ENCODE measurements around the gene DNAJA4.

The DNAJA4 gene

DNA sequence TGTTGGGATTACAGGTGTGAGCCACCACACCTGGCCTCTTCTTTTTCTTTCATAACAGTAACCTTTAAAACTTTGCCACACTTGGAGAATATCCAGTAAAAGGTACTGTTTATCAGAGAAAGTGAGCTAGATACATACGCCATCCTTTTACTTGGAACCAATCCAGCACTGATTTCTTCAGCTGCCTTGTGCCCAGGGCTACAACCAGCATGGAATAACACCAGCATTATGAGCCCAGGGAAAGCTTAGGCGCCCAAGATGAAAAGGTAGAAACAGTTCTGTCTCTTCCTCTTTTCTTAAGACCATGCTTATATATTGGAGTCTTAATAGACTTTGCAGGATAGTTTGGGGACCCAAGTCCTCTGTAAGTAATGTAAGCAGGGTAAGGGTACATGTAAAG, 26.7 kb downstream of the DNAJA4 start:
- Histone ChIP-seq H3K27me3 (ENCODE audit: control insufficient read depth, insufficient read depth, low read length) (no peaks in the 10 kb centered on the region), H3K4me1 (ENCODE audit: control insufficient read depth, insufficient read depth, low read length) (peaks cover 19% of the 10 kb centered on the region), H3K9me3 (ENCODE audit: control insufficient read depth, low read length) (no peaks in the 10 kb centered on the region), H3K9ac (ENCODE audit: low read length) (no peak overlapping the region), H3K36me3 (ENCODE audit: control insufficient read depth, insufficient read depth, low read length) (peaks cover 7% of the 10 kb centered on the region), H3K4me3 (ENCODE audit: low read length) (no peak overlapping the region)

DNA sequence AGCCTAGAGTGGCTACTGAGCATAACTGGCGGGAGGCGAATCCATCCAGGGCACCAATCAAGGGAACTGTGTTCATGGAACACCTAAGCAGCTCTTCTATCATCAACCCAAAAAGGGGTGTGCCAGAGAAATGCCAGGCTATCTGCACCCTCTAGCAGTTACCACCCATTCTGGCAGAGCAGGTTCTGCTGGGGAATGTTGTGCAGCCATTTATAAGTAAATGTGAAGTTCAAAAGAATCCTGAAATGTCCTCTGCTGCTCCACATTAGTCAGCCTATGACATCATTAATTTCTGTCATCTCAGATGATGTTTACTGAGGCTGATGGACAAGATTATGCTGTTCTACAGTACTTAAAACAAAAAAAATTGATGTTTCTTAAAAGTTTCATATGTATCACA, 27.3 kb downstream of the DNAJA4 start:
- Histone ChIP-seq H3K4me1 (ENCODE audit: control insufficient read depth, insufficient read depth, low read length) (peaks cover 19% of the 10 kb centered on the region), H3K36me3 (ENCODE audit: control insufficient read depth, insufficient read depth, low read length) (peaks cover 7% of the 10 kb centered on the region), H3K4me3 (ENCODE audit: low read length) (no peak overlapping the region), H3K27me3 (ENCODE audit: control insufficient read depth, insufficient read depth, low read length) (no peaks in the 10 kb centered on the region), H3K9me3 (ENCODE audit: control insufficient read depth, low read length) (no peaks in the 10 kb centered on the region), H3K9ac (ENCODE audit: low read length) (no peak overlapping the region)

DNA sequence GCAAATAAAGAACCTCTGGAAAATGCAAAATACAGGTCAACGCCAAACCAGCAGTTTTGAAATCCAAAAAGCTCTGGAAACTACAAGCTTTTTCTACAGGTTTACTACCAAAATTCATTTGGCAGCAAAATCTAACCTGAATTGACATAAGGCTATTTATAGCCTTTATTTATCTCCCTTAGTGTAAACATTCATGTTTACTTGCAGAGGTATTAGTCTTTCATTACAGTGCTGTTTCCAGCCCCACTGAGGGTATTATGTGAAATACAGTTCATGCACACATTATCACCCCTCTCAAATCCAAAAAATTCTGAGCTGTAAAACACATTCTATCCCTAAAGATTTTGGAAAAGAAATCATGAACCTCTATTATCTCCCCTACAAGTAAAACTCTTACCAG, 27.9 kb downstream of the DNAJA4 start:
- Histone ChIP-seq H3K4me3 (ENCODE audit: low read length) (no peak overlapping the region), H3K27me3 (ENCODE audit: control insufficient read depth, insufficient read depth, low read length) (no peaks in the 10 kb centered on the region), H3K9ac (ENCODE audit: low read length) (no peak overlapping the region), H3K36me3 (ENCODE audit: control insufficient read depth, insufficient read depth, low read length) (peaks cover 5% of the 10 kb centered on the region), H3K4me1 (ENCODE audit: control insufficient read depth, insufficient read depth, low read length) (peaks cover 19% of the 10 kb centered on the region), H3K9me3 (ENCODE audit: control insufficient read depth, low read length) (no peaks in the 10 kb centered on the region)

DNA sequence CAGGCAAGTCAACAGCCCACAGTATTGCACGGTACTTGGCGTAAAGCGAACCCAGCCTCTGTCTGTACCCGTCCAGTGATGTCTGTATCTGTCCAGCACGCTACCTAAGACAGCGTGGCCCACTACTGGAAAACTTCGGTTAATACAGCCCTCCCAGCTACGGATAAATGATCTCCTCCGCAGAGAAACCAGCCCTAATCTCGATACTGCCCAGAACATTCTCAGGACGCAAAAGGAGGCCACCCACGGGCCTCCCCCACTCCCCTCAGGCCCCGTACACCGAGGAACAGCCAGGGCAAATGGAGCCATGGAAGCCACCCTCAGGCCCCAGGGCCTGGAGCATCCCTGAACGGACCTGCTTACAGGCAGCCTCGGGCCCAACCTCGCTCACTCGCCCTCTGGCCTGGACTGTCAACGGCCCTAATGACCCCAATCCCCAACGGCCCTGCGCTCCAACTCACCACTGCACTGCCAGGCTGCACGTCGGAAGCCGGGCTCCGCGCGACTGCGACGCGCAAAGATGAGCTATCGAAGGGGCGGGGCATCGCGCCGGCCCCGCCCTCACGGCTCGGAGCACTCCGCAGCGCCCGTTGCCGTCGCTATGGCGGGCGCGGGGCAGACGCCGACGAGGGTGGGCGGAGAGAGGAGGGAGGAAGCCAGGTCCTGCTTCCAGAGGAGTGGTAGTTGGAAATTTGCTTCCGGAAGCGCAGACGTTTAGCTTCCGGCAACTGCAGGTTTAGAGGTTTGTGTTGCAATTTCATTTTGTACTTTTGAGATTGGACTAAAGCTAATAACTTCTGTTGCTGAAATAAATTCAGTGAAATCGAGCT, 35.0 kb downstream of the DNAJA4 start, which contains the start of gene SKIC8:
SKIC8 (minus strand) TSS at position 509 of the 830 bp plus-strand sequence. CDS start 3,923 bp downstream, outside the sequence.
- Histone ChIP-seq H3K4me3 (ENCODE audit: low read length) (peak within 1 kb of the TSS; percentile 90), H3K27me3 (ENCODE audit: control insufficient read depth, insufficient read depth, low read length) (no peaks in the 10 kb centered on the region), H3K9me3 (ENCODE audit: control insufficient read depth, low read length) (no peaks in the 10 kb centered on the region), H3K9ac (ENCODE audit: low read length) (peak within 1 kb of the TSS; percentile 90), H3K36me3 (ENCODE audit: control insufficient read depth, insufficient read depth, low read length) (no peaks in the 10 kb centered on the region), H3K4me1 (ENCODE audit: control insufficient read depth, insufficient read depth, low read length) (peaks cover 6% of the 10 kb centered on the region)

DNA sequence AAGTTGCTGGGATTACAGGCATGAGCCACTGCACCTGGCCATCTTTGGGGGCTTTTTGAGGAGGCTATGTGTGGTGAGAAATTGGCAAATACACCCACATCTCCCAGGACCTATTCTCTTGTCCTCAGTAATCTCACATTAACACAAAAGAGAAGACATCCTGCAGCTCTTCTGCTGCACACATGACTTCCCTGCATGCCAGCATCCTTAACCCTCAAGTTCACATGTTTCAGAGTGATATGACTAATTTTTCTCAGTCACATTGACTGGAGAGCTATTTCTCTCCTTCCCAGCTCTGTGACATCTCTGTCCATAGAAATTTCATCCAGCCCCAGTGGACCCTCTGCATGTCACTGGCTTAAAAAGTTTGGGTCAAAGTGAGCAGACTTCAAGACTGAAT, 37.0 kb downstream of the DNAJA4 start:
- Histone ChIP-seq H3K9me3 (ENCODE audit: control insufficient read depth, low read length) (no peaks in the 10 kb centered on the region), H3K4me1 (ENCODE audit: control insufficient read depth, insufficient read depth, low read length) (peaks cover 6% of the 10 kb centered on the region), H3K4me3 (ENCODE audit: low read length) (no peak overlapping the region), H3K27me3 (ENCODE audit: control insufficient read depth, insufficient read depth, low read length) (no peaks in the 10 kb centered on the region), H3K36me3 (ENCODE audit: control insufficient read depth, insufficient read depth, low read length) (no peaks in the 10 kb centered on the region), H3K9ac (ENCODE audit: low read length) (no peak overlapping the region)

DNA sequence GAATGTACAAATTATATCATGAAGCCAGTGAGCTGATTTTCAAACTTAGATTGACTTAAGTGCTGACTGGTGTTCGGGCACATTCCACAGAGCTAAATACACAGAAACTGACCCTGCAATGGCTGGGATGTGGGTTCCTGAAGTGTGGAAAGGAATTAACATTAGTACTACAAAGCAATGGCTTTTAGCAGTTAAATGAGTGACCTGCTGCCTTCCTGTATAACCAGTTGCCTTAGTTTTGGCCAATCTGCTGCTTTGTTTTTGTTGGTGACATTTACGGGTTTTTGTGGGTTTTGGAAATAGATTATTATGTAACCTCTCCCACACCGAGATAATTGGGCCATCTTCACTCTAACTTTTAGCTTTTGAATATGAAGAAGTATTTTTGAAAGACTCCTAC, 37.5 kb downstream of the DNAJA4 start:
- H3K36me3 ChIP-seq (ENCODE audit: control insufficient read depth, insufficient read depth, low read length) = no peaks in the 10 kb centered on the region
- peaks cover 6% of the 10 kb centered on the region for H3K4me1 ChIP-seq (ENCODE audit: control insufficient read depth, insufficient read depth, low read length)
- H3K4me3 ChIP-seq (ENCODE audit: low read length) = no peak overlapping the region
- no peak overlapping the region for H3K9ac ChIP-seq (ENCODE audit: low read length)
- H3K27me3 ChIP-seq (ENCODE audit: control insufficient read depth, insufficient read depth, low read length) = no peaks in the 10 kb centered on the region
- no peaks in the 10 kb centered on the region for H3K9me3 ChIP-seq (ENCODE audit: control insufficient read depth, low read length)

DNA sequence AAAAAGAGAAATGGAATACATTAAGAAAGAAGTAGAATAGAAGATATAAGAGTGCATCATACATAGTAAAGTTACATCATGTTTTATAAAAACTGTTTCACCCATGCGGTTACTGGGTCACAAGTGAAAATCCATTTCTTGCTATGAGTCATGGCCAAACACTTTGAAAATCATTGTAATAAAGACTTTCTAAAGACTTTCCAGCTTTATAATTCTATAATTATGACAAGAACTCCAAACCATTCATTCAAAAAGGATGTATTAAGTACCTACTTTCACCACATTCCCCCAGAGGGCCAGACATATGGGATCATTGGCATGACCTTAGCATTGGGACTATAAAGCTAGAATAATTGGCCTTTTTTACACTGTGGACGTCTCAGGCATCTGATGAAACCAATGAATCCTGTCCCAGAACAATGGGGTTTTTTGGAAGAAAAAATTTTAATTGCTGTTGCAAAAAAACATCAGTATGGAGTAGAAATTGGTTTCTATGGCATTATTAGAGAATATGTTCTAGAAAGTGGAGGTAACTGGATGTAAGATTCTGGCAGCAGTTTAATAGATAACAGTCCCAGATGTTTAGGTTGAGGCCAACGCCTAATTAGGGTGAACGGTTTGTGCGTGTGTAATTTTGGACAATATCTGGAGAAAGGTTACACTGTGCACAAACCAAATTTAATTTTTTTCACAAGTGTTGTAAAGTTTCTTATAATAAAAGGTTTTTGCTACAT, 38.4 kb downstream of the DNAJA4 start:
- H3K4me1 ChIP-seq (ENCODE audit: control insufficient read depth, insufficient read depth, low read length) = peaks cover 6% of the 10 kb centered on the region
- H3K9me3 ChIP-seq (ENCODE audit: control insufficient read depth, low read length) = no peaks in the 10 kb centered on the region
- H3K4me3 ChIP-seq (ENCODE audit: low read length) = no peak overlapping the region
- H3K9ac ChIP-seq (ENCODE audit: low read length) = no peak overlapping the region
- no peaks in the 10 kb centered on the region for H3K27me3 ChIP-seq (ENCODE audit: control insufficient read depth, insufficient read depth, low read length)
- no peaks in the 10 kb centered on the region for H3K36me3 ChIP-seq (ENCODE audit: control insufficient read depth, insufficient read depth, low read length)

DNA sequence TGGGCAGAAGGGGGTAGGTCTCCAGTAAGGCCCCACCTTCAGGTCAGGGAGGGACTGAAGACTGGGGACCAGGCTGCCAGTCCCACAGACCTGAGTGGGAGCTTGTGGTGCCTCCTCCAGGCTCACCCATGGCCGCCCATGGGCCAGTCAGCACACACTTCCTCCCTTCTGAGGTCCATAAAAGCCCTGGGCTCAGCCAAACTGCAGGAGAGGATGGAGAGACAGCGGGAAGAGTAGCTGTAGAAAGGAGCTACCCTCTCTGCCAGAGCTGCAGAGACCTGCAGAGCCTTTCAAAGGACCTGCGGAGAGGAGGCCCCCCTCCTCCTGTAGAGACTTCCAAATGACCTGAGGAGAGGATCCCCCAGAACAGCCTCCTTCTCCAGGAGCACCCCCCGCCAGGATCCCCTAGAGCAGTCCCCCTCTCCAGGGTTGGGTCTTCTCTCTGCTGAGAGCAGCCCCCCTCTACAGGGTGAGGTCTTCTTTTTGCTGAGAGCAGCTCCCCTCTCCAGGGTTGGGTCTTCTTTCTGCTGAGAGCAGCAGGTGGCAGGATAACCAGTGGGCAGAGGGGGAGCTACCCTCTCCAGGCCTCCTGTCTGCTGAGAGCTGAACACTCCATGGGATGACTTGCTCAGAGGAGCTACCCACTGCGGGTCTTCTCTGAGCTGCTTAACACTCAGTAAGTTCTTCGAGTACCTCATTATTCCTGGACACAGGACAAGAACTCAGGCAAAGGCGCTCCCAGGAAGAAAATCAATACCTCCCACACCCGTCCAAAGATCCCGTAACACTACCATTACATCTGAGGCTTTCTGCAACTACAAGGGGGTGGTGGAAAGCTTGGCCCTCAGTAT, 40.1 kb downstream of the DNAJA4 start:
- Histone ChIP-seq H3K36me3 (ENCODE audit: control insufficient read depth, insufficient read depth, low read length) (no peaks in the 10 kb centered on the region), H3K4me3 (ENCODE audit: low read length) (no peak overlapping the region), H3K27me3 (ENCODE audit: control insufficient read depth, insufficient read depth, low read length) (peaks cover 3% of the 10 kb centered on the region), H3K9ac (ENCODE audit: low read length) (no peak overlapping the region), H3K4me1 (ENCODE audit: control insufficient read depth, insufficient read depth, low read length) (no peaks in the 10 kb centered on the region), H3K9me3 (ENCODE audit: control insufficient read depth, low read length) (no peaks in the 10 kb centered on the region)

DNA sequence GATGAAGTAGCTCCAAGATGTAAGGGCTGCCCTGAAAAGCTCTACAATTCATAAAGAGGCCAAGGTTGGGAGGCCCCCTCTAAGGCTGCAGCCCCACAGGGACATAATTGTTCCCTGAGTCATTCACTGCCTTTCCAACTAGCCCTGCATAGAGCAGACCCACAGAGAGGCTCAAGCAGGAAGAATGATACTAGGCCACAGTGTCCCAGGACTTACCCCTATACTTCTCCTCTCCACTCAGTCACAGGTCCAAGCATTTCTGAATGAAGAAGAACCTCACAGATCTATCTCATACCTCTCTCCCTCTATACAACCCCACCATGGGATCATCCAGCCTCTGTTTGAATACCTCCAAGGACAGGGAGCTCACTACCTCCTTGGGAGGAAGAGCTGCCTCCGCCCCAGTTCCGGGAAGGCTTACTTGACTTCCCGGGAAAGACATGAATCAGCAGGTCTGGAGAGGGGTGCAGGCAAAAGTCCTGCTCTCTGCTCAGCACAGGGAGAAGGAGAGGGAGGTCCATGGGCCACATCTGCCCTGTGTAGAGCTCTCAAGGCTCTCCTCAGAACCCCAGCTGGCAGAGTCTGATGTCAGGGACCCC, 41.9 kb downstream of the DNAJA4 start:
- H3K9ac ChIP-seq (ENCODE audit: low read length) = no peak overlapping the region
- H3K9me3 ChIP-seq (ENCODE audit: control insufficient read depth, low read length) = no peaks in the 10 kb centered on the region
- H3K4me1 ChIP-seq (ENCODE audit: control insufficient read depth, insufficient read depth, low read length) = no peaks in the 10 kb centered on the region
- peaks cover 5% of the 10 kb centered on the region for H3K27me3 ChIP-seq (ENCODE audit: control insufficient read depth, insufficient read depth, low read length)
- H3K36me3 ChIP-seq (ENCODE audit: control insufficient read depth, insufficient read depth, low read length) = no peaks in the 10 kb centered on the region
- H3K4me3 ChIP-seq (ENCODE audit: low read length) = no peak overlapping the region

DNA sequence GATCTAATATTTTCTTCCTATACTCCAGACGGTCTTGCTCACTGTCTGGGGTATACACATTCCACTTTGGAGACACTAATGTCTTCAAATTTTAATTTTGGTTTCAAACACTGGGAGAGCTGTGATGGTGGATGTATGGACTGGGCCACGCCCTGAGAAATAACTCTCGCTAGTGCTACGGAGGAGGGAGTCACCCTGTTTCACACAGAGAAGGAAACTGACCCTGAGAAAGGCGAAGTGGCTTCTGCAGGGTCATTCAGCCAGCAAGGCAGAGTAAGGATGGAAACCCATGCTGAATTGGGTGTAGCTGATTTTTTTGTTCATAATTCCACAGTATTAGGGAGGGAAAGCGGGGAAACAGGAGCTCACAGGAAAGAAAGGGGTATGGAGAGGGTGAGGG, 43.6 kb downstream of the DNAJA4 start:
- Histone ChIP-seq H3K36me3 (ENCODE audit: control insufficient read depth, insufficient read depth, low read length) (no peaks in the 10 kb centered on the region), H3K9ac (ENCODE audit: low read length) (no peak overlapping the region), H3K9me3 (ENCODE audit: control insufficient read depth, low read length) (no peaks in the 10 kb centered on the region), H3K4me1 (ENCODE audit: control insufficient read depth, insufficient read depth, low read length) (no peaks in the 10 kb centered on the region), H3K4me3 (ENCODE audit: low read length) (no peak overlapping the region), H3K27me3 (ENCODE audit: control insufficient read depth, insufficient read depth, low read length) (peaks cover 5% of the 10 kb centered on the region)

DNA sequence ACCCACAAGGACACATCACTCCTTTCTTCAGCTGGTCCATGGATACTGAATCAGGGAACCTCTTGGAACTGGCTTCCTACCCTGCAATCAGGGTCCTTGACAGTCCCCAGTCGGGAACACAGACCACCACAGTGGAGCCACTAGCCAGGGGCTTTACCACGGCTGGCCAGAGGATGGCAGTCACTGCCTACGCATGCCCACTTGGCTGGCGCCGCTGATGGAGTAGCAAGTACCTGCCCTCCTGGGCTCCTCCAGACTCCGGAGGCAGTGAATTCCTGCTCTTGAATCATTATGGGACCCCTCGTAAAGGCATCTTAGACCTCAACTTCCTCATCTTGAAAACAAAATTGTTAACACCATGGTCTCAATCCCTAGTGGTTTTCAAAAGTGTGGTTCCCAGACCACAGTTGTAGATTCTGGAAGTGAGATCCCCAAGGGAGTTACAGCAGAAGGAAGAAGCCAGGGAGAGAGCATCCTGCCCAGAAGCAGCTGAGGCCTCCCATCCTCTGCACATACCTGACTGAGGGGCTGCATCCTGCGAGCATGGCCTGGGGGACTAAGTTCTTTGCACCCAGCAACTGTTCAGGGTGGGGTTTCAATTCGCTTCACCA, 44.2 kb downstream of the DNAJA4 start:
- Histone ChIP-seq H3K9ac (ENCODE audit: low read length) (no peak overlapping the region), H3K36me3 (ENCODE audit: control insufficient read depth, insufficient read depth, low read length) (no peaks in the 10 kb centered on the region), H3K27me3 (ENCODE audit: control insufficient read depth, insufficient read depth, low read length) (peaks cover 5% of the 10 kb centered on the region), H3K4me1 (ENCODE audit: control insufficient read depth, insufficient read depth, low read length) (no peaks in the 10 kb centered on the region), H3K4me3 (ENCODE audit: low read length) (no peak overlapping the region), H3K9me3 (ENCODE audit: control insufficient read depth, low read length) (no peaks in the 10 kb centered on the region)
